Astrocyte of the cerebellum (primary cell): ENCODE results near the gene SLC25A25.
"Not testable (repeated sequence)": the region's sequence is repeated elsewhere in the genome, so short reads cannot be mapped to it uniquely, and the experiment has no call there.

Experiments used
- DNase-seq: peaks from one replicate; pipeline ENCODE4 v3.0.0-alpha.2; 2011; ENCODE audit warnings: low read depth
- H3K4me3 ChIP-seq: 2 replicates; pipeline ENCODE4 v1.5.1; 2011; ENCODE audit warnings: mild to moderate bottlenecking, low read depth, low read length, moderate library complexity
- CTCF ChIP-seq: IDR thresholded peaks from 2 replicates; pipeline ENCODE4 v1.5.1; 2012; ENCODE audit warnings: low read length, low read depth, moderate library complexity, mild to moderate bottlenecking; ENCODE audit errors: missing control alignments
- in situ Hi-C: cut with HindIII; loops from 2 replicates; pipeline ENCODE4 v1.10.0; 2017; ENCODE audit warnings: low sequenced_read_pairs

Gene SLC25A25

GRCh38 chr9:128065907-128066712 is 1.9 kb upstream of the SLC25A25 start:
- TF ChIP-seq CTCF: no peak
- DNase-seq: no peak
- in situ Hi-C loops: no loop called here
- H3K4me3 ChIP-seq: peak overlapping the region; percentile 72

- TF ChIP-seq CTCF: no peak
Observed at GRCh38 chr9:128066713-128067644, 1.1 kb upstream of the SLC25A25 start, which contains the start of gene NAIF1. NAIF1 (minus strand) TSS chr9:128067320; CDS start chr9:128067101, 219 bp downstream.

GRCh38 chr9:128068386-128069205 is 564 bp downstream of the SLC25A25 start:
- in situ Hi-C loops: no loop called here
- DNase-seq: no peak
- H3K4me3 ChIP-seq: peak overlapping the region; percentile 72

More at GRCh38 chr9:128066713-128067644, 1.1 kb upstream of the SLC25A25 start, which contains the start of gene NAIF1:
- H3K4me3 ChIP-seq: peak within 1 kb of the TSS; percentile 72
- in situ Hi-C loops: no loop called here
- peak; percentile 99 for DNase-seq

GRCh38 chr9:128070874-128071273 is 2.8 kb downstream of the SLC25A25 start:
- no peak for TF ChIP-seq CTCF
- no peak for DNase-seq
- in situ Hi-C loops: no loop called here
- H3K4me3 ChIP-seq: no peak overlapping the region

More at GRCh38 chr9:128068386-128069205, 564 bp downstream of the SLC25A25 start:
- no peak for TF ChIP-seq CTCF

GRCh38 chr9:128071475-128071874 is 3.4 kb downstream of the SLC25A25 start:
- in situ Hi-C loops, H3K4me3 ChIP-seq, DNase-seq: not testable (repeated sequence)

GRCh38 chr9:128072144-128073021 is 4.4 kb downstream of the SLC25A25 start:
- no peak overlapping the region for H3K4me3 ChIP-seq
- no peak for TF ChIP-seq CTCF
- peak; percentile 54 for DNase-seq
- in situ Hi-C loops: no loop called here
